Retinal pigment epithelial cell (primary cell): ENCODE measurements around the gene IL1RAP.

Experiments
- DNase-seq: peaks from one replicate; pipeline ENCODE4 v3.0.0-alpha.2; 2010; ENCODE audit warnings: low read depth
- H3K4me3 ChIP-seq: 2 replicates; pipeline ENCODE4 v1.5.1; 2011; ENCODE audit warnings: mild to moderate bottlenecking, low read length, control low read depth, moderate library complexity
- TF ChIP-seq, protein P1 (sequence below): conservative IDR thresholded peaks from 2 replicates; pipeline ENCODE4 v1.5.1; 2011; ENCODE audit warnings: low read depth, low read length, control low read depth, inconsistent platforms

IL1RAP gene

DNA sequence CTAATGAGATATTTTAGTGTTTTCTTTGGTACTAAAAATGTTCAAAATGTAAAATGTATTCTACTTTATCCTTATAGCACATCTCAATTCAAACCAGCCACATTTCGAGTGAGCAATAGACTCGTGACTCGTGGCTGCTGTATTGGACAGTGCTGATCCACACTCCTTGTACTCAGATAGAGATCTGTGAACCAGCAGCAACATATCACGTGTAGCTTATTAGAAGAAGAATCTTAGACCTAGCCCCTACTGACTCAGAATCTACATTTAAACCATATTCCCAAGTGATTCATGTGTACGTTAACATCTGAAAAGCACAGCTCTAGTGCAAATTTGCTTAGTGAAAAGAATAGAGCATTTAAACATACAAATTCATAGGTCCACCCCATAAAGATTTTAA is 130.9 kb downstream of the IL1RAP start:
- DNase-seq, result peak; percentile 75
- TF ChIP-seq, protein P1, sequence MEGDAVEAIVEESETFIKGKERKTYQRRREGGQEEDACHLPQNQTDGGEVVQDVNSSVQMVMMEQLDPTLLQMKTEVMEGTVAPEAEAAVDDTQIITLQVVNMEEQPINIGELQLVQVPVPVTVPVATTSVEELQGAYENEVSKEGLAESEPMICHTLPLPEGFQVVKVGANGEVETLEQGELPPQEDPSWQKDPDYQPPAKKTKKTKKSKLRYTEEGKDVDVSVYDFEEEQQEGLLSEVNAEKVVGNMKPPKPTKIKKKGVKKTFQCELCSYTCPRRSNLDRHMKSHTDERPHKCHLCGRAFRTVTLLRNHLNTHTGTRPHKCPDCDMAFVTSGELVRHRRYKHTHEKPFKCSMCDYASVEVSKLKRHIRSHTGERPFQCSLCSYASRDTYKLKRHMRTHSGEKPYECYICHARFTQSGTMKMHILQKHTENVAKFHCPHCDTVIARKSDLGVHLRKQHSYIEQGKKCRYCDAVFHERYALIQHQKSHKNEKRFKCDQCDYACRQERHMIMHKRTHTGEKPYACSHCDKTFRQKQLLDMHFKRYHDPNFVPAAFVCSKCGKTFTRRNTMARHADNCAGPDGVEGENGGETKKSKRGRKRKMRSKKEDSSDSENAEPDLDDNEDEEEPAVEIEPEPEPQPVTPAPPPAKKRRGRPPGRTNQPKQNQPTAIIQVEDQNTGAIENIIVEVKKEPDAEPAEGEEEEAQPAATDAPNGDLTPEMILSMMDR, result no peak
- no peak overlapping the region for H3K4me3 ChIP-seq

DNA sequence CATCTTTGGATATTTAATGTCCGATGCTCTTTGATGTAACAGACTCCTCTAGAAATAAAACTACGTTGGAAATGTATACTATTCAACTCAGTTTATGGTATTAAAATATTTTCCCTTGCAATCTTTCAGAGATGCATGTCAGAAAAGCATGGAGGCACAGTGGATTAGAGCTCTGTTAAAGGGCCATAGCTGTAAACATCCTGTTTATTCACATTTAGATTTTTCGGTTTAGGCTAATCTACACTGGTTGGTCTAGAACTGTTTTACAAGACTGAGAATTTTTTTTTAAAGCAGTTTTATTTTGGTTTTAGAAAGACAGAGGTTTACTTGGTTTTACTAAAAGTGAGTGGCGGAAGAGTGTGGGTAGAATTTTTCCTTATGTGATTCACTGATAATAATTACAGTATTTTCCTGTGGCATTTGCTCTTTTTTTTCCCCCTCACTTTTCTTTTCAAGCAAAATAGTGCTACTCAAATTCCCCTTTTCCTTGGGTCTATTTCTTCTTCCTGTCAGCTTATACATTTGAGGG is 132.1 kb downstream of the IL1RAP start:
- DNase-seq, result no peak
- no peak overlapping the region for H3K4me3 ChIP-seq
- TF ChIP-seq, protein P1, result no peak

GRCh38 chr3:190646996-190647395 is 133.1 kb downstream of the IL1RAP start:
- no peak overlapping the region for H3K4me3 ChIP-seq
- DNase-seq, result no peak
- TF ChIP-seq, protein P1, result no peak

- TF ChIP-seq, protein P1, result no peak
- DNase-seq, result no peak
- H3K4me3 ChIP-seq, result no peak overlapping the region
These were observed 142.0 kb downstream of the IL1RAP start for GRCh38 chr3:190655933-190656332.

GRCh38 chr3:190658106-190658505 is 144.2 kb downstream of the IL1RAP start:
- TF ChIP-seq, protein P1, result no peak
- H3K4me3 ChIP-seq, result no peak overlapping the region
- DNase-seq, result no peak

- no peak overlapping the region for H3K4me3 ChIP-seq
- TF ChIP-seq, protein P1, result no peak
- no peak for DNase-seq
These were observed 152.9 kb downstream of the IL1RAP start for GRCh38 chr3:190666821-190667220.

DNA sequence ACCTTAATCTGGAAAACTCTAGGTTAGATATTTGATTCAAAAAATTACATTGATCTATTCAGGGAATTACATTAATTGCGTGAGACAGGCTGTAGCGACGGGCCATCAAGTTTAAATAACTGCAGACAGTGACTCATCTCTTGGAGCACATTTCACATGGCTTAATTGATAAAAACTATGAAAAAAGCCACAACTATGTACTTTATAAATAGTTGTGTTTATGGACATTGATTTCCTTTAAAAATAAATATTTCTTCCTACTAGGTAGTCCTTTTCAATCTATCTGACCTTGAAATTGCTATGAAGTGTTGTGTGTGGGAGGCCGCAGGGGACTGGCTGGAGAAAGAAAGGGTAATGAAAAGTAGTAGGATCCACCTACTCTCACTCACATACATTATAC is 157.8 kb downstream of the IL1RAP start:
- no peak overlapping the region for H3K4me3 ChIP-seq
- DNase-seq, result peak; percentile 38
- TF ChIP-seq, protein P1, result no peak
